GM12864 (cell line): ENCODE measurements around the gene SYTL1.
A peak's percentile ranks its signal among the peaks of the same experiment; 100 is the strongest.

Source experiments
- DNase-seq: peaks from one replicate; pipeline ENCODE4 v3.0.0-alpha.2; 2011; ENCODE audit warnings: low read depth
- H3K4me3 ChIP-seq: 2 replicates; pipeline ENCODE4 v1.5.1; 2011; ENCODE audit warnings: mild to moderate bottlenecking, low read depth, low read length, control low read depth
- CTCF ChIP-seq: IDR thresholded peaks from 2 replicates; pipeline ENCODE4 v1.5.1; 2011; ENCODE audit warnings: low read depth, mild to moderate bottlenecking, moderate library complexity, low read length, control low read depth, inconsistent platforms; ENCODE audit errors: missing control alignments

The SYTL1 gene

GRCh38 chr1:27363766-27364695 lies 22.2 kb downstream of the SYTL1 start:
- no peak for TF ChIP-seq CTCF
- no peak overlapping the region for H3K4me3 ChIP-seq
- no peak for DNase-seq

DNA sequence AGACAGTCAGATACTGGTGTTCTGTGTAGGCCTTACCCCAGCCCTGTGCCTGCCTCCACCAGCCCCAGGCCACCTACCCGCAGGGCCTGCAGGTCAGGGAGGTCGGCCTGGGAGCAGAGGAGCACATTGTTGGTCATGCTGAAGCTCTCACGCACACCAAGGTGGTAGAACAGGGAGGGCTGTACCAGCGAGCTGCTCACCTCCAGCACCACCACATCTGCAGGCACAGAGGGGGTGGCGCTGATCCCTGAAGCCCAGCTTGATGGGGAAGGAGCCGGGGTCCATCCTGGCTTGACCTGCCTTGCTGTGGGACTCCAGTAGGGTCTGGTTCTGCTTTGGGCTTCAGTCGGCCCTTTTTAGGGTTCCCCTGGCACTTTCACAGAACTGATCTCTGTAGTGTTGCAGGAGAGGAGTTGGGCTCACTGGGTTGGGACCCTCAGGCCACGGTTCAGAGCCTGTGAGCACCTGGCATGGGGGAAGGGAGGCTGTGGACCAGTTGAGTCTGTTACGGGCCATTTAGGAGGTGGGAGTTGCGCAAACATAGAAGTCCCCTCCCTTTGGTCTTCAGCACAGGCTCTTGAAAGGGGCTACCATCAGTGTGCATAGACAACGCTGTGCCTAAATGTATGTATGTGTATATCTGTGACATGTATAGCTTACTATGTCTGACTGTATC lies 23.0 kb downstream of the SYTL1 start:
- DNase-seq, result no peak
- TF ChIP-seq CTCF, result no peak
- no peak overlapping the region for H3K4me3 ChIP-seq

DNA sequence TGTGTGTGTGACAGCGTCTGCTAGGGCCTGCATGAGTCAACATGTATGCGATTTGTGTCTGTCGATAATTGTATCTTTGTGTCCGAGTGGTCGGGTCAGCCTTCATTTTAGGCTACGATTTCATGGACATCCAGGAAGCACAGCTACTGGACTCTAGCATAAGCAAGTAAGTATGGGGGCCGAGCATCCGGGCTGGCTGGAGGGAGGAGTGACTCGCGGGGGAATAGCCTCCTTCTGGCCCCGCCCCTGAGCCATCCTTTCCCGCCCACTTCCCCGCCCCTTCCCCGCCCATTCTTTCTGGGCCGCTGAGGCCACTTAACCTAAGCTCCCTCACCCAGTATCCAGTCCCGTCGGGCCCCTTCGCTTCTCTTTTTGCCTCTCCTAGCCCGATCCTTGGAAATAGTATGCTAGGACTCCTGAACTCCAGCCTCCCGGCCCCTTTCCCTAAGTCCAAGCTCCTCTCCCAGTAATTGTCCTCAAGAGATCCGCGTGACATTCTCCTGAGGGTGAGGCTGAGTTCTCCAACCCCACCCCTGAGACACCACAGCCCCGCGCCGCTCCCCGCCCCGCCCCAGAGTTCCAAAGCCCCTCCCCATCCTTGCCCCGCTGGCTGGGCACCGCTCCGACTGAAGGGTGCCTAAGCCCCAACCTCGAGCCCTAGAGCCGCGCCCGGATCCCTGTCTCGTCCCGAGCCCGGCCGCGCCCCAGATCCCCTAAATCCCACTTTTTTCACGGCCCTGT lies 23.7 kb downstream of the SYTL1 start:
- TF ChIP-seq CTCF, result no peak
- peak overlapping the region; percentile 63 for H3K4me3 ChIP-seq
- no peak for DNase-seq

DNA sequence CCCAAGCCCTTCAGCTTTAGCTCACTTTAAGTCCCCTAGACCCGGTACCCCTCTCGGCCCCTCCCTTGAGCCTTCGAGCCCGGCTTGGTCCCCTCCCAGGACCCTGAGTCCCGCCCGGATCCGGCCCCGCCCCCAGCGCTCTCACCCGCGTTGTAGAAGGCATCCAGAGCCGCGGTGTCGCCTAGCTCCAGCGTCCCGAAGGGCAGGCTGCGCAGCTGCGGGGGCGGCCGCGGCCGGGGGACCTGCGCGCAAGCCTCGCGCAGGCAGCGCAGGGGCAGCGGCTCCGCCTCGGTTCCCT lies 24.2 kb downstream of the SYTL1 start:
- peak overlapping the region; percentile 63 for H3K4me3 ChIP-seq
- DNase-seq, result no peak
- no peak for TF ChIP-seq CTCF

- no peak for DNase-seq
- peak; percentile 51 for TF ChIP-seq CTCF
- peak within 1 kb of the TSS; percentile 63 for H3K4me3 ChIP-seq
These were observed 24.8 kb downstream of the SYTL1 start, which contains the start of gene MAP3K6 for GRCh38 chr1:27366411-27367159. Gene MAP3K6, minus strand, starts transcription at chr1:27366961. Its CDS starts 364 bp downstream, at chr1:27366597.

- no peak overlapping the region; the same call in 1 of the 2 replicates for H3K4me3 ChIP-seq
- TF ChIP-seq CTCF, result no peak
- DNase-seq, result no peak
These were observed 25.4 kb downstream of the SYTL1 start for GRCh38 chr1:27367160-27367650.
